OCI-LY1 (cell line): ENCODE measurements around the gene CADM1.

Source experiments
- CTCF ChIP-seq: fragments of 200-600 bp; sonication (generic), shearing (Covaris generic); IDR thresholded peaks from 2 replicates; pipeline ENCODE4 v1.5.1; 2017; ENCODE audit warnings: mild to moderate bottlenecking, antibody characterized with exemption, low read length, moderate library complexity, mixed read lengths
- EZH2 ChIP-seq: fragments of 200-600 bp; sonication (generic), shearing (Covaris generic); IDR thresholded peaks from 2 replicates; pipeline ENCODE4 v1.8.0; 2017; ENCODE audit warnings: borderline replicate concordance, mixed run types, mild to moderate bottlenecking, antibody characterized with exemption, low read length, moderate library complexity, mixed read lengths

DNA sequence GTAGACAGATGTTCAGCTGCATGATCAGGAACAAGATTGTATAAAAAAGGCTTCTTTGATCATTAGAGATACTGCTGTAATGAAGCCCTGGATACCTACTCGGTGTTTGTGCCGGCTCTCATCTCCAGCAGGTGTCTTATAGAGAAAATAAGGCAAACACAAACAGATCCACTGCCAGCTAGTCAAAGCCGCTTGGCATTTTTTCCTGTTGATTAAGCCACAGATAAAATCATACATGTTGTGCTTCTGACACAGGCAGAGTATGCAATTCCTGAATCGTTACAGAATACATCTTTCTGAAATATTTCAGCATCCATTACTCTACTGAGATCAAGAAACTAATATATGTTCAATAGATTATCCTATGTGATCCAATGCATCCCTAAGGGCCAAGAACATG lies 206.9 kb downstream of the CADM1 start:
- TF ChIP-seq CTCF = no peak
- TF ChIP-seq EZH2 = no peak
